ENCODE results near the gene KIF4B.

The KIF4B gene

GRCh38 chr5:155064580-155064979 is 51.0 kb downstream of the KIF4B start:
- H3K36me3 Mint-ChIP-seq (ENCODE audit: low read depth), result no peaks in the 10 kb centered on the region
- H3K27me3 Mint-ChIP-seq, result peaks cover 3% of the 10 kb centered on the region
- peaks cover 4% of the 10 kb centered on the region for H3K9me3 Mint-ChIP-seq
- no peaks in the 10 kb centered on the region for H3K4me1 Mint-ChIP-seq (ENCODE audit: low read depth)
- no peak overlapping the region for H3K27ac Mint-ChIP-seq
- no peak overlapping the region for H3K4me3 Mint-ChIP-seq

- Mint-ChIP-seq H3K4me1 (ENCODE audit: low read depth) (no peaks in the 10 kb centered on the region), H3K36me3 (ENCODE audit: low read depth) (no peaks in the 10 kb centered on the region), H3K9me3 (no peaks in the 10 kb centered on the region), H3K4me3 (no peak overlapping the region), H3K27ac (no peak overlapping the region), H3K27me3 (peaks cover 3% of the 10 kb centered on the region)
Measured at GRCh38 chr5:155066886-155067595, 53.5 kb downstream of the KIF4B start.

Data from stimulated activated naive CD8-positive, alpha-beta T cell treated with anti-CD3 and anti-CD28 coated beads, Interleukin-15, Interleukin-2, amounts not matched to agents 100 ng/mL and 50 ng/mL, for 24 hours (primary cell).